Midbrain (tissue), 1 donor: ENCODE results near the gene ISLR.
A peak's percentile ranks its signal among the peaks of the same experiment; 100 is the strongest.

Experiments used
- DNase-seq: peaks from one replicate; lab custom pipeline; 2025; lab: John Stamatoyannopoulos, UW

Gene ISLR, protein sequence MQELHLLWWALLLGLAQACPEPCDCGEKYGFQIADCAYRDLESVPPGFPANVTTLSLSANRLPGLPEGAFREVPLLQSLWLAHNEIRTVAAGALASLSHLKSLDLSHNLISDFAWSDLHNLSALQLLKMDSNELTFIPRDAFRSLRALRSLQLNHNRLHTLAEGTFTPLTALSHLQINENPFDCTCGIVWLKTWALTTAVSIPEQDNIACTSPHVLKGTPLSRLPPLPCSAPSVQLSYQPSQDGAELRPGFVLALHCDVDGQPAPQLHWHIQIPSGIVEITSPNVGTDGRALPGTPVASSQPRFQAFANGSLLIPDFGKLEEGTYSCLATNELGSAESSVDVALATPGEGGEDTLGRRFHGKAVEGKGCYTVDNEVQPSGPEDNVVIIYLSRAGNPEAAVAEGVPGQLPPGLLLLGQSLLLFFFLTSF

GRCh38 chr15:74173380-74174218 lies at the start of gene ISLR:
ISLR (plus strand) TSS chr15:74173710; CDS start chr15:74174859, 1,149 bp downstream.
- no peak for DNase-seq

DNA sequence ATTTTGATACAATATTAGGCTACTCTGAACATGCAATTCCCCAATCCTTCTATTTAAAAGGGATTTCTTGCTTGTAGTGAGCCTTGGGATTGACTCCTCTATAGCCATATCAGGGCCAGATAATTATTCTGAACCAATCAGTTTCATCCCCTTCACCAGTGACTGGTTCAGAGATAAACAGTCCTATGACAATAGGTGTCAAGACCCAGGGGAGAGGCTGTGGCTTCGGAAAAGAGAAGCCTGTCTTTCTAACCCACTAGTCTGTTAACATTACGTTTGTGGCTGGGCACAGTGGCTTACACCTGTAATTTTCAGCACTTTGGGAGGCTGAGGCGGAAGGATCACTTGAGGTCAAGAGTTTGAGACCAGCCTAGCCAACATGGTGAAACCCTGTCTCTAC lies 49.3 kb upstream of the ISLR start:
- DNase-seq, result no peak

DNA sequence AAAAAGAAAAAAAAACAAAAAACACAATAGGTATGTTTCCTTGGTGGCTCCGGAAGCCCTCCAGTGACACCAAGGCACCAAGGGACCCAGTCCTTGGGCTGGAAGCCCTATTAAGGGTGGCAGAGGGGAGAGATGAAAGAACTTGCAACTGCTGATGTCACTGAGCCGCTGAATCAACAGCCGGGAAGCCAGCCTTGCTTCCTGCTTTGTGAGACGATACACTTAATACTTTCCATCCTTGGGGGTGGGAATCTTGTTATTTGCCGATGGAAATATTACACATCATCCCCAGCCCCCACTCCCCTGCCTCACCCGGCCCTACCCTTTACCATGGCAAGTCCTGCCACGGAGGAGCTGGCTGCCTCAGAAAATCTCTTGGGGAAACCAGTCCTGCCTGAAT lies 48.8 kb upstream of the ISLR start:
- DNase-seq, result no peak

- DNase-seq, result peak; percentile 86
These were observed 46.1 kb upstream of the ISLR start for GRCh38 chr15:74127255-74127953.

DNA sequence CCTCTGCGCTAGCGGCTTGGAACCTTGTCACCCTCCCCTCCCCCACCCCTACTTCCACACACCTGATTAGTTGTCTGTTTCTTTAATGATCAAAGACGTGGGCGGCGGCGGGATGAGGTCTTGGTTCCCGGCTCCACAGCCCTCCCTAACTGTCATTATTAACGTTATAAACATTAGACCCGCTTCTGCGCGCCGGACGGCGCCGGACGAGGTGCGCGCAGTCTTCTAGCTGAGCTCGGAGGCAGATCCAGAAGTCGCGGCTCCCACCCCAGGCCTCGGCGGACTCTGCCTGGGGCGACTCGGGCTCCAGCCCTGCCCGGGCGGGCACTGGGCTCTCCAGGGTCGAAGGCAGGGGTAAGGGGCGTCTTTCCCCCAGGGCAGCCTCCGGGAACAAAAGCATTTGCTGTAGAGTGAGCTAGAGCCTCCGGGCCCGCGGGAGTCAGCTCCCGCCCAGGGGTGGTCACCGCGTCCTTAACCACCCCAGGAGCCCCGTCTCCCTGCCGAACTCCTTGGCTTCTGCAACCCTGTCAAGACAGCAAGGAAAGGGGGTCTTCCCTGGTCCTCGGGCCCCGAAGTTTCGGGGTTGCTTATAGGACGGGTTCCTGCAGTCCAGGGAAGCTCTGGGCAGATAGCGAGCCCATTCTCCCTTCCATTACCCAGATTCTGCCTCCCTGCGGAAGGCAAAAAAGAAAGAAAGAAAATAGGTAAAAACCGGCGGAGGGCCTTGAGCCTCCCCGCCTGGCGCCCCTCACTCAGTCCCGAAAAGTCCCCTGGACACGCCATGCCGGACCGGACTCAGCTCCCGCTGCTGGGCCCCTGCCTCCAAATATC lies 45.3 kb upstream of the ISLR start:
- no peak for DNase-seq

DNA sequence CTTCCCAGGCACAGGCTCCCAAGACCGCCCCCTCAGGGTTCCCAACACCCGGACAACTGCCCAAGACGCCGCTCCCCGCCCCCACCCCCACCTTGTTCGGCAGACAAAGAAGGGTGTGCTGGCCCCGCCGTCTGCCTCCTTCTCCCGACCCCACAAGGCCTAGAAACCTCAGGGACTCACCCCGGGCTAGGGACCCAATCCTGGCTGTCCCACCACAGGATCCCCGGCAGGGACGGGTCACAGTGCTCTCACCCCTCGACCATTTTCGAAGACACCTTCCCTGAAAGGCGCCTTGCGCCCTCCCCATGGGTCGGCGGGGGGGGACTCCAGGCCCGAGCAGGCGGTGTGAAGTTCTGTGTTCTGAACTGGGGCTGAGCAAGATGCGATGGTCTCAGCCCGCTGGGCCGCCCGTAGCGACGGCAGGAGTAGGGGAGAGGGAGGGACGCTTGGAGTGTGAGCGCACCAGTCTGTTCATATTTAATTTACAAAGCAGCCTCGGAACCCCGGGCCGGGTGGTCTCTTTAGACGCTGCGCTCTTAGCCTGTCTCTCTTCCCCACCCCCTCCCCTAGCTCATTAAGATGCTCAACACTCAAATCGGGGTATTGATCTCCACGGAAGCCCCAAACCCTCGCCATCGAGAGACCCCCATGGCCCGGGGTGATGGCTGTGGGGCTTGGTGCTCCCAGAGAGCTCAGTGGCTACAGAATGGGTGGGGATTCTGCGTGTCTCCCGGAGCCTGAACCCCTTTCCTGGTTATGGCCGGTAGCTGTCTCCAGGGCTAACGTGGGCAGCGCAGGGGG lies 44.5 kb upstream of the ISLR start:
- no peak for DNase-seq

- no peak for DNase-seq
These were observed 43.8 kb upstream of the ISLR start for GRCh38 chr15:74129586-74130154.

- DNase-seq, result no peak
These were observed 43.2 kb upstream of the ISLR start, which contains the start of gene ISLR2 for GRCh38 chr15:74130155-74130848. ISLR2 (plus strand) TSS chr15:74130586; CDS start chr15:74132755, 2,169 bp downstream.

- DNase-seq, result no peak
These were observed 42.5 kb upstream of the ISLR start for GRCh38 chr15:74130849-74131627.

DNA sequence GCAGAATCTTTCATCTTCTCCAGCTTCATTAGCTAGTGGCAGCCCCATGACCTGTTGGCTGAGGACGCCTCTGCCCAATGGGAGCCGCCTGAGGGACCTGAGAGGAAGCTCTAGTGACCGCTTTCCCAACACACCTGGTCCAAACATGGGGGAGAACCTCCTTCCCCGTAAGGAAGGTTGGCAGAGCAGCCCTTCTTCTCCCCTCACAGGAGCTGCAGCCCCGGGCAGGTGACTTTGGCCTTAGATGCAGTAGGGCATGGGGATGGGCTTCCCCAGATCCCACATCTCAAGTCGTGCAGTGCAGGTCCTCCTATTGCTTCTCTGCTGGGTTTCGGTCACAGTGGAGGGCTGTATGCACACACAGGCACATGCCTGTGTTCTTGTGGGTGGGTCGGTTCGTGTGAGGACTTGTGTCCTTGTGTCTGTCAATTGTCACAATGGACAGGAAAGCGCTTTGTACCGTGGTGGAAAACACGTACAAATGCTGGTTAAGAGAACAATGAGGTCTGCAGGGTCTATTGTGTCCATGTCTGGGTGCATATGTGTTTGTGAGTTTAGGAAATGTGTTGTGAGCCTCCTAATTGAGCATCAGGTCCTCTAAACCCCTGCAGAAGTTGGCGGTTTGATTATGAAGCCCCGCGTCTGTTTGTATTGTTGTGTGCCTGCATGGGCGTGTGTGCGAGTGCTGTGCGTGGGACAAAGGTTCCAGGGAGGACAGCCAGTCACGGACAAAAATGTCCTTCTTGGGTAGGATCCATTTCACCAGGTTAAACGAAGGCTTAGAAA lies 41.7 kb upstream of the ISLR start:
- no peak for DNase-seq

- no peak for DNase-seq
These were observed 40.5 kb upstream of the ISLR start for GRCh38 chr15:74132681-74133651.

DNA sequence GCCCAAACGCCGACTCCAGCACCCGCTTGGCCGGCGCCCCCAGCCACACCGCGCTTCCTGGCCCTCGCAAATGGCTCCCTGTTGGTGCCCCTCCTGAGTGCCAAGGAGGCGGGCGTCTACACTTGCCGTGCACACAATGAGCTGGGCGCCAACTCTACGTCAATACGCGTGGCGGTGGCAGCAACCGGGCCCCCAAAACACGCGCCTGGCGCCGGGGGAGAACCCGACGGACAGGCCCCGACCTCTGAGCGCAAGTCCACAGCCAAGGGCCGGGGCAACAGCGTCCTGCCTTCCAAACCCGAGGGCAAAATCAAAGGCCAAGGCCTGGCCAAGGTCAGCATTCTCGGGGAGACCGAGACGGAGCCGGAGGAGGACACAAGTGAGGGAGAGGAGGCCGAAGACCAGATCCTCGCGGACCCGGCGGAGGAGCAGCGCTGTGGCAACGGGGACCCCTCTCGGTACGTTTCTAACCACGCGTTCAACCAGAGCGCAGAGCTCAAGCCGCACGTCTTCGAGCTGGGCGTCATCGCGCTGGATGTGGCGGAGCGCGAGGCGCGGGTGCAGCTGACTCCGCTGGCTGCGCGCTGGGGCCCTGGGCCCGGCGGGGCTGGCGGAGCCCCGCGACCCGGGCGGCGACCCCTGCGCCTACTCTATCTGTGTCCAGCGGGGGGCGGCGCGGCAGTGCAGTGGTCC lies 39.7 kb upstream of the ISLR start:
- DNase-seq, result no peak

DNA sequence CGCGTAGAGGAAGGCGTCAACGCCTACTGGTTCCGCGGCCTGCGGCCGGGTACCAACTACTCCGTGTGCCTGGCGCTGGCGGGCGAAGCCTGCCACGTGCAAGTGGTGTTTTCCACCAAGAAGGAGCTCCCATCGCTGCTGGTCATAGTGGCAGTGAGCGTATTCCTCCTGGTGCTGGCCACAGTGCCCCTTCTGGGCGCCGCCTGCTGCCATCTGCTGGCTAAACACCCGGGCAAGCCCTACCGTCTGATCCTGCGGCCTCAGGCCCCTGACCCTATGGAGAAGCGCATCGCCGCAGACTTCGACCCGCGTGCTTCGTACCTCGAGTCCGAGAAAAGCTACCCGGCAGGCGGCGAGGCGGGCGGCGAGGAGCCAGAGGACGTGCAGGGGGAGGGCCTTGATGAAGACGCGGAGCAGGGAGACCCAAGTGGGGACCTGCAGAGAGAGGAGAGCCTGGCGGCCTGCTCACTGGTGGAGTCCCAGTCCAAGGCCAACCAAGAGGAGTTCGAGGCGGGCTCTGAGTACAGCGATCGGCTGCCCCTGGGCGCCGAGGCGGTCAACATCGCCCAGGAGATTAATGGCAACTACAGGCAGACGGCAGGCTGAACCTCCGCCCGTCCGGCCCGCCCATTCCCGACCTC lies 39.0 kb upstream of the ISLR start:
- peak; percentile 9 for DNase-seq

DNA sequence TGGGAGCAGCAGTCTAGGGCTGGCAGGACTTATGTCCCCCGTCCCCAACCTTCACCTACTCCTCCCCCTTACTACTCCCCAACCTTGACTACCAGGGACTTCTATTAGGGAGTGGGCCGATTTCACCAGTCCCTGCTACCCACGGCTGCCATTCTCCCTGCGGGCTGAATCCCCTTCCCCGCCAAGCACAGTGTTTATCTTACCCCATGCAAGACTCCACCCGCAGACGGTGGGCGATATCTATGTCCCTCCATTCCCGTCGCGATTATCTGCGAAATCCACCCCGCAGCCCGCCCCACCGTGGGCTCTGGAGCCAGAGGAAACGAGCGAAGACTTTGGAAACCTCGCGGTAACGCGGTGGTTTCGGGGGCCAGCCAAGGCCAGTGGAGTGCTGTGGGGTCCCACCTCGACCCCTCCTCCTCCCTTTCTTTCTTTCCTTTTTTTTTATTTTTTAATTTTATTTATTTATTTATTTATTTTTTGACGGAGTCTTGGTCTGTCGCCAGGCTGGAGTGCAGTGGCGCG lies 38.4 kb upstream of the ISLR start:
- no peak for DNase-seq

- DNase-seq, result no peak
These were observed 37.0 kb upstream of the ISLR start for GRCh38 chr15:74136540-74136813.
